Measurements from ENCODE around the gene ORM2.

The ORM2 gene

GRCh38 chr9:114287001-114287762, 42.5 kb upstream of the ORM2 start:
- Histone ChIP-seq H3K79me2 (ENCODE audit: low read length) (no peaks in the 10 kb centered on the region), H3K36me3 (replicated peaks; ENCODE audit: insufficient read depth, low read length) (no peaks in the 10 kb centered on the region)
- DNase-seq, result no peak

GRCh38 chr9:114287763-114288192, 41.9 kb upstream of the ORM2 start:
- Histone ChIP-seq H3K4me2 (ENCODE audit: low read depth, low read length) (no peak overlapping the region), H3K4me3 (ENCODE audit: low read length) (no peak overlapping the region), H3K79me2 (ENCODE audit: low read length) (no peaks in the 10 kb centered on the region), H3K9ac (ENCODE audit: low read length) (no peak overlapping the region), H3K27me3 (replicated peaks; ENCODE audit: insufficient read depth, low read length) (no peaks in the 10 kb centered on the region), H3F3A (ENCODE audit: insufficient read depth, low read length) (no peaks in the 10 kb centered on the region), H2AFZ (ENCODE audit: low read length) (no peak overlapping the region), H4K20me1 (ENCODE audit: insufficient read depth, low read length) (no peaks in the 10 kb centered on the region), H3K9me3 (replicated peaks; ENCODE audit: insufficient read depth, low read length) (no peaks in the 10 kb centered on the region), H3K36me3 (replicated peaks; ENCODE audit: insufficient read depth, low read length) (no peaks in the 10 kb centered on the region), H3K9me2 (replicated peaks; ENCODE audit: insufficient read depth, low read length) (no peaks in the 10 kb centered on the region), H3K27ac (ENCODE audit: low read length) (no peak overlapping the region), H3K4me1 (ENCODE audit: low read length) (peaks cover 8% of the 10 kb centered on the region)
- no peak for DNase-seq
- TF ChIP-seq EZH2 (optimal IDR thresholded peaks at IDR 0.05; ENCODE audit: low read depth, low read length) (no peak), EZH2phosphoT487 (IDR thresholded peaks at IDR 0.05; ENCODE audit: low read length) (no peak), CTCF (IDR thresholded peaks at IDR 0.05; ENCODE audit: low read length) (no peak)

More at GRCh38 chr9:114287001-114287762, 42.5 kb upstream of the ORM2 start:
- H2AFZ ChIP-seq (ENCODE audit: low read length), result no peak overlapping the region
- TF ChIP-seq EZH2 (optimal IDR thresholded peaks at IDR 0.05; ENCODE audit: low read depth, low read length) (no peak), EZH2phosphoT487 (IDR thresholded peaks at IDR 0.05; ENCODE audit: low read length) (no peak), CTCF (IDR thresholded peaks at IDR 0.05; ENCODE audit: low read length) (no peak)
- H3K4me3 ChIP-seq (ENCODE audit: low read length), result no peak overlapping the region
- no peaks in the 10 kb centered on the region for H3K9me2 ChIP-seq (replicated peaks; ENCODE audit: insufficient read depth, low read length)
- no peaks in the 10 kb centered on the region for H4K20me1 ChIP-seq (ENCODE audit: insufficient read depth, low read length)
- no peaks in the 10 kb centered on the region for H3K9me3 ChIP-seq (replicated peaks; ENCODE audit: insufficient read depth, low read length)
- no peak overlapping the region for H3K4me2 ChIP-seq (ENCODE audit: low read depth, low read length)
- H3K9ac ChIP-seq (ENCODE audit: low read length), result no peak overlapping the region
- no peaks in the 10 kb centered on the region for H3F3A ChIP-seq (ENCODE audit: insufficient read depth, low read length)
- H3K4me1 ChIP-seq (ENCODE audit: low read length), result peaks cover 14% of the 10 kb centered on the region
- no peaks in the 10 kb centered on the region for H3K27me3 ChIP-seq (replicated peaks; ENCODE audit: insufficient read depth, low read length)
- H3K27ac ChIP-seq (ENCODE audit: low read length), result no peak overlapping the region

GRCh38 chr9:114288193-114289091, 41.2 kb upstream of the ORM2 start:
- no peak overlapping the region for H3K4me2 ChIP-seq (ENCODE audit: low read depth, low read length)
- no peaks in the 10 kb centered on the region for H3K36me3 ChIP-seq (replicated peaks; ENCODE audit: insufficient read depth, low read length)
- no peaks in the 10 kb centered on the region for H3K9me2 ChIP-seq (replicated peaks; ENCODE audit: insufficient read depth, low read length)
- DNase-seq, result no peak
- no peak overlapping the region for H3K27ac ChIP-seq (ENCODE audit: low read length)
- H3K9ac ChIP-seq (ENCODE audit: low read length), result no peak overlapping the region
- H3K9me3 ChIP-seq (replicated peaks; ENCODE audit: insufficient read depth, low read length), result no peaks in the 10 kb centered on the region
- no peak overlapping the region for H2AFZ ChIP-seq (ENCODE audit: low read length)
- H3K4me3 ChIP-seq (ENCODE audit: low read length), result no peak overlapping the region
- H3K4me1 ChIP-seq (ENCODE audit: low read length), result peaks cover 2% of the 10 kb centered on the region
- H3K79me2 ChIP-seq (ENCODE audit: low read length), result no peaks in the 10 kb centered on the region
- no peaks in the 10 kb centered on the region for H3F3A ChIP-seq (ENCODE audit: insufficient read depth, low read length)
- no peaks in the 10 kb centered on the region for H4K20me1 ChIP-seq (ENCODE audit: insufficient read depth, low read length)
- no peaks in the 10 kb centered on the region for H3K27me3 ChIP-seq (replicated peaks; ENCODE audit: insufficient read depth, low read length)
- no peak for TF ChIP-seq EZH2phosphoT487 (IDR thresholded peaks at IDR 0.05; ENCODE audit: low read length)
- TF ChIP-seq EZH2 (optimal IDR thresholded peaks at IDR 0.05; ENCODE audit: low read depth, low read length), result no peak
- no peak for TF ChIP-seq CTCF (IDR thresholded peaks at IDR 0.05; ENCODE audit: low read length)
